Endothelial cell (in vitro differentiated cells): Measurements from ENCODE around the gene CEP83. TPM values are rescaled to one million over a fixed set of nuclear protein-coding genes. Genes with fewer than 3 reads are reported as not detected.
"Not testable (repeated sequence)": the region's sequence is repeated elsewhere in the genome, so short reads cannot be mapped to it uniquely, and the experiment has no call there.

Experiments used
- DNase-seq: peaks from one replicate; pipeline ENCODE4 v3.0.0; 2021; ENCODE audit warnings: low spot score
- H3K27ac Mint-ChIP-seq: one replicate; pipeline ENCODE4 v1.8.0; 2021; ENCODE audit warnings: mixed read lengths, inconsistent platforms; ENCODE audit not compliant: unreplicated experiment
- H3K27me3 Mint-ChIP-seq: one replicate; pipeline ENCODE4 v1.8.0; 2021; ENCODE audit warnings: mild to moderate bottlenecking, moderate library complexity, mixed read lengths, inconsistent platforms; ENCODE audit not compliant: unreplicated experiment
- H3K36me3 Mint-ChIP-seq: one replicate; pipeline ENCODE4 v1.8.0; 2021; ENCODE audit warnings: mild to moderate bottlenecking, low read depth, mixed read lengths, inconsistent platforms; ENCODE audit not compliant: unreplicated experiment
- H3K4me1 Mint-ChIP-seq: one replicate; pipeline ENCODE4 v1.8.0; 2021; ENCODE audit warnings: mild to moderate bottlenecking, mixed read lengths, inconsistent platforms; ENCODE audit not compliant: unreplicated experiment
- H3K4me3 Mint-ChIP-seq: one replicate; pipeline ENCODE4 v1.8.0; 2021; ENCODE audit warnings: mild to moderate bottlenecking, mixed read lengths, inconsistent platforms; ENCODE audit not compliant: unreplicated experiment
- H3K9me3 Mint-ChIP-seq: one replicate; pipeline ENCODE4 v1.8.0; 2021; ENCODE audit warnings: mixed read lengths, inconsistent platforms; ENCODE audit not compliant: unreplicated experiment
- CTCF ChIP-seq: fragments of 200-600 bp; sonication (generic); IDR thresholded peaks from one replicate; pipeline ENCODE4 v1.5.0; 2021; ENCODE audit warnings: antibody characterized with exemption; ENCODE audit not compliant: unreplicated experiment
- total RNA-seq: library from RNA; stranded (reverse); fragmentation: NEBNext Ultra II Directional; extraction: Animal tissue kit (Norgen Biotek cat#: 25700); gene quantifications from one replicate; pipeline ENCODE4 v1.2.1, GENCODE V29; 2021; ENCODE audit not compliant: unreplicated experiment

CEP83 gene
- total RNA-seq, 1 donor from 2014 or later = 18.6 TPM

GRCh38 chr12:94458877-94459727 is 565 bp downstream of the CEP83 start:
- Mint-ChIP-seq H3K27me3 (peaks cover 3% of the 10 kb centered on the region), H3K36me3 (no peaks in the 10 kb centered on the region), H3K4me1 (peaks cover 7% of the 10 kb centered on the region), H3K27ac (peak overlapping the region; percentile 94), H3K9me3 (no peaks in the 10 kb centered on the region), H3K4me3 (peak overlapping the region; percentile 76)
- peak; percentile 3 for DNase-seq
- TF ChIP-seq CTCF = no peak

GRCh38 chr12:94457311-94457710 is 2.4 kb downstream of the CEP83 start:
- Mint-ChIP-seq H3K27ac (no peak overlapping the region), H3K9me3 (no peaks in the 10 kb centered on the region), H3K4me3 (no peak overlapping the region), H3K4me1 (peaks cover 7% of the 10 kb centered on the region), H3K36me3 (no peaks in the 10 kb centered on the region), H3K27me3 (peaks cover 3% of the 10 kb centered on the region)
- DNase-seq = no peak
- TF ChIP-seq CTCF = no peak

GRCh38 chr12:94454318-94454717 is 5.3 kb downstream of the CEP83 start:
- DNase-seq, H3K36me3 Mint-ChIP-seq, H3K4me3 Mint-ChIP-seq, H3K27ac Mint-ChIP-seq, H3K27me3 Mint-ChIP-seq, H3K9me3 Mint-ChIP-seq, H3K4me1 Mint-ChIP-seq: not testable (repeated sequence)

- TF ChIP-seq CTCF = no peak
- no peaks in the 10 kb centered on the region for H3K4me1 Mint-ChIP-seq
- no peaks in the 10 kb centered on the region for H3K27me3 Mint-ChIP-seq
- no peaks in the 10 kb centered on the region for H3K36me3 Mint-ChIP-seq
- H3K4me3 Mint-ChIP-seq = no peak overlapping the region
- no peak overlapping the region for H3K27ac Mint-ChIP-seq
- H3K9me3 Mint-ChIP-seq = no peaks in the 10 kb centered on the region
- no peak for DNase-seq
Measured at GRCh38 chr12:94445662-94446061, 14.0 kb downstream of the CEP83 start.

- Mint-ChIP-seq H3K27me3 (no peaks in the 10 kb centered on the region), H3K9me3 (no peaks in the 10 kb centered on the region), H3K4me3 (no peak overlapping the region), H3K36me3 (no peaks in the 10 kb centered on the region), H3K4me1 (peaks cover 5% of the 10 kb centered on the region), H3K27ac (no peak overlapping the region)
- TF ChIP-seq CTCF = no peak
- no peak for DNase-seq
Measured at GRCh38 chr12:94437303-94437702, 22.4 kb downstream of the CEP83 start.
